Adrenal gland (tissue), 12 donors: ENCODE results near the gene WIPF1. TPM values are rescaled to one million over a fixed set of nuclear protein-coding genes. Genes with fewer than 3 reads are reported as not detected.

ENCODE experiments used
- DNase-seq, 7 donors: peaks; one replicate each; pipeline ENCODE4 v3.0.0-alpha.2; 2019 to 2020
- H3K27ac ChIP-seq, 5 donors: fragments of 200-600 bp; sonication (generic) in 4 of 5; 1 replicate in 3 of 5; 2 replicates in 2 of 5; pipeline versions ENCODE4 v1.5.1 to v1.8.0; 2016 to 2020; ENCODE audit warnings: mild to moderate bottlenecking in 1 of 5
- H3K27me3 ChIP-seq: fragments of 200-600 bp; 2 replicates; pipeline ENCODE4 v1.8.0; 2021
- H3K36me3 ChIP-seq, 2 donors: fragments of 200-600 bp; replicated peaks in 1 of 2; 1 replicate in 1 of 2; 2 replicates in 1 of 2; pipeline versions ENCODE4 v1.5.1 to v1.8.0; 2018 to 2022
- H3K4me1 ChIP-seq, 2 donors: fragments of 200-600 bp; replicated peaks in 1 of 2; 1 replicate in 1 of 2; 2 replicates in 1 of 2; pipeline versions ENCODE4 v1.5.1 to v1.8.0; 2018 to 2021
- H3K4me3 ChIP-seq, 4 donors: fragments of 200-600 bp; sonication (generic) in 3 of 4; one replicate each; pipeline ENCODE4 v1.5.1; 2016 to 2018
- H3K9me3 ChIP-seq, 3 donors: fragments of 200-600 bp; sonication (generic) in 1 of 3; replicated peaks in 1 of 3; 1 replicate in 2 of 3; 2 replicates in 1 of 3; pipeline versions ENCODE4 v1.5.1 to v1.8.0; 2016 to 2021
- CTCF ChIP-seq, 6 experiments: fragments of 450-650 bp in 4 of 6; fragments of 200-600 bp in 2 of 6; sonication (generic) in 1 of 6; IDR thresholded peaks; 1 replicate in 5 of 6; 2 replicates in 1 of 6; pipeline versions ENCODE4 v1.5.1 to v1.8.0; 2016 to 2021; ENCODE audit warnings: antibody characterized with exemption in 6 of 6, mild to moderate bottlenecking in 2 of 6, moderate library complexity in 1 of 6
- POLR2A ChIP-seq, 2 donors: fragments of 450-650 bp; IDR thresholded peaks; one replicate each; pipeline ENCODE4 v1.6.1; 2017; ENCODE audit warnings: antibody characterized with exemption in 2 of 2, mild to moderate bottlenecking in 2 of 2, moderate library complexity in 1 of 2
- WGBS, 4 donors: extraction: QIAGEN DNeasy Blood & Tissue Kit in 2 of 4; methylation state at CpG; one replicate each; pipeline versions ENCODE4 v1.1.5 to v1.1.7; 2013 to 2017; 5-methylcytosine and 5-hydroxymethylcytosine counted together
- intact Hi-C, 2 donors: fragments of 100-400 bp; cut with DNase I; formaldehyde crosslinking; loops; one replicate each; pipeline versions ENCODE4 v1.14.1 to v1.15.0; 2022 to 2023
- polyA plus RNA-seq, 3 donors: library from polyadenylated mRNA; stranded (reverse); fragments of 200-250 nt in 2 of 3; fragments of 350-450 nt in 1 of 3; fragmentation: Illumina TruSeq in 1 of 3; extraction: RNeasy Lipid Tissue Mini Kit (QIAGEN cat#74804) in 1 of 3; gene quantifications; one replicate each; pipeline ENCODE4 v1.2.3, GENCODE V29; 2013 to 2014
- total RNA-seq, 9 donors: library from RNA; depleted of rRNA in 4 of 9; stranded (reverse); fragments of >200 nt in 4 of 9; fragments of 120-200 nt in 1 of 9; fragmentation: NEBNext Ultra II Directional in 1 of 9; extraction: Animal tissue kit (Norgen Biotek cat#: 25700) in 1 of 9; gene quantifications; one replicate each; pipeline versions ENCODE4 v1.1.0 to v1.2.4, GENCODE V29; 2013 to 2023
- donor health status: healthy with polysubstance abuse.
- donor health status: Bipolar disorder and iron deficiency.
- donor health status: DM: yes; HTN: yes; CAD: no.
- donor health status: DM: no; HTN: no; CAD: no.
- donor health status: DM: no; HTN: no; CAD: no.
- donor health status: DM: yes; HTN: yes; CAD: no.

The WIPF1 gene
- total and polyA plus RNA-seq, 12 donors = 4.8 to 42.4 (median 24.6) TPM

GRCh38 chr2:174574657-174575056 is 22.9 kb downstream of the WIPF1 start:
- TF ChIP-seq CTCF (IDR thresholded peaks at IDR 0.05) (no peak), POLR2A (IDR thresholded peaks at IDR 0.05) (no peak)
- no peaks in the 10 kb centered on the region for H3K27me3 ChIP-seq
- peaks cover 0 to 21% of the 10 kb centered on the region in 2 donors for H3K36me3 ChIP-seq
- no peak for DNase-seq
- no peak overlapping the region for H3K4me3 ChIP-seq
- no peak overlapping the region for H3K27ac ChIP-seq
- WGBS, 4 donors = 37 to 56% (median 44%) methylated on average over 2 of the region's 2 CpGs
- no peaks in the 10 kb centered on the region for H3K9me3 ChIP-seq
- intact Hi-C loops = no loop called here
- no peaks in the 10 kb centered on the region for H3K4me1 ChIP-seq

GRCh38 chr2:174573621-174574081 is 24.0 kb downstream of the WIPF1 start:
- no peak overlapping the region for H3K27ac ChIP-seq
- H3K4me1 ChIP-seq = no peaks in the 10 kb centered on the region
- intact Hi-C loops = no loop called here
- peak in 2 of 7 donors; percentile 38 to 47 for DNase-seq
- H3K4me3 ChIP-seq = no peak overlapping the region
- H3K27me3 ChIP-seq = no peaks in the 10 kb centered on the region
- WGBS, 4 donors = 71 to 83% (median 77%) methylated on average over 6 of the region's 6 CpGs
- H3K9me3 ChIP-seq = no peaks in the 10 kb centered on the region
- TF ChIP-seq CTCF (IDR thresholded peaks at IDR 0.05) = peak in 1 of 6 experiments; percentile 26
- no peak for TF ChIP-seq POLR2A (IDR thresholded peaks at IDR 0.05)
- peaks cover 0 to 20% of the 10 kb centered on the region in 2 donors for H3K36me3 ChIP-seq

DNA sequence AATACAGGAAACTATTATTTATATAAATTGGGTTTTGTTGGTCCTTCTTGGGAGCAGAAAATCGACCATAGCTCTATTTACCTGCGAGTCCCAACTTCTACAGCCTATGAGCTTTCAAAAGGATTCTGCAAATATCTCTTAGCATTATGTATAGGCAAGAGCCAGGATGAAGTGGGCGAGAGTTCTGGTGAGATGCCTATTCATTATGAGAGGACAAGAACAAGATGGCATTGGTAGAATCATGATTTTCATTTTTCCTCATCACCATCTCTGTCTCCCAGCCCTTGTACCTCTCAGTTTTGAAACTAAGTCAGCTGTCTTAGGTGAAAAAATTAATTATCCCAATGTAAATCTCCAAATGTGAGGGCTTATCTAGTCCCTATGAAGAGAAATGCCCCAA is 25.0 kb downstream of the WIPF1 start:
- Histone ChIP-seq H3K27ac (no peak overlapping the region), H3K9me3 (no peaks in the 10 kb centered on the region), H3K36me3 (peaks cover 0 to 27% of the 10 kb centered on the region in 2 donors), H3K4me1 (no peaks in the 10 kb centered on the region), H3K4me3 (no peak overlapping the region), H3K27me3 (no peaks in the 10 kb centered on the region)
- intact Hi-C loops = no loop called here
- no peak for TF ChIP-seq POLR2A (IDR thresholded peaks at IDR 0.05)
- no peak for TF ChIP-seq CTCF (IDR thresholded peaks at IDR 0.05)
- 84 to 93% (median 86%) methylated on average over 3 of the region's 3 CpGs for WGBS, 4 donors
- no peak for DNase-seq

- 93 to 96% (median 94%) methylated on average over 27 to 33 of the region's 33 CpGs for WGBS, 4 donors
- intact Hi-C loops = no loop called here
- no peaks in the 10 kb centered on the region for H3K9me3 ChIP-seq
- no peaks in the 10 kb centered on the region for H3K4me1 ChIP-seq
- no peak for DNase-seq
- H3K36me3 ChIP-seq = peaks cover 0 to 31% of the 10 kb centered on the region in 2 donors
- no peak for TF ChIP-seq POLR2A (IDR thresholded peaks at IDR 0.05)
- no peak for TF ChIP-seq CTCF (IDR thresholded peaks at IDR 0.05)
- H3K27me3 ChIP-seq = no peaks in the 10 kb centered on the region
- no peak overlapping the region for H3K4me3 ChIP-seq
- H3K27ac ChIP-seq = no peak overlapping the region
Measured at GRCh38 chr2:174571669-174572323, 25.8 kb downstream of the WIPF1 start.
